GM23338 (cell line): ENCODE measurements around the gene TBX6. TPM values are rescaled to one million over a fixed set of nuclear protein-coding genes. Genes with fewer than 3 reads are reported as not detected.

ENCODE experiments used
- CREB1 ChIP-seq: fragments of 250-450 bp; sonication (Bioruptor Pico); IDR thresholded peaks from 2 replicates; pipeline ENCODE4 v1.5.0; 2020; ENCODE audit warnings: low read depth, mild to moderate bottlenecking, moderate library complexity
- CTCF ChIP-seq, 2 experiments: fragments of 200-600 bp in 1 of 2; sonication (generic) in 1 of 2; conservative IDR thresholded peaks; 2 replicates each; pipeline versions ENCODE4 v1.5.1 to v1.6.1; 2016 to 2017; ENCODE audit warnings: antibody characterized with exemption in 2 of 2, low read depth in 2 of 2, mild to moderate bottlenecking in 2 of 2, moderate library complexity in 1 of 2
- ETS1 ChIP-seq: IDR thresholded peaks from 2 replicates; pipeline ENCODE4 v1.6.1; 2016; ENCODE audit warnings: antibody characterized with exemption
- EZH2phosphoT487 ChIP-seq: fragments of 200-600 bp; sonication (generic); IDR thresholded peaks from one replicate; pipeline ENCODE4 v1.8.1; 2018; ENCODE audit warnings: antibody characterized with exemption; ENCODE audit not compliant: unreplicated experiment
- NANOG ChIP-seq: IDR thresholded peaks from 2 replicates; pipeline ENCODE4 v1.6.1; 2016; ENCODE audit warnings: antibody characterized with exemption, borderline replicate concordance
- ZNF114 ChIP-seq: fragments of 250-450 bp; sonication (Bioruptor Pico); IDR thresholded peaks from 2 replicates; pipeline ENCODE4 v1.5.0; 2020; ENCODE audit warnings: mild to moderate bottlenecking, moderate library complexity
- ZNF462 ChIP-seq: fragments of 250-450 bp; sonication (Bioruptor Pico); IDR thresholded peaks from 2 replicates; pipeline ENCODE4 v1.5.0; 2020; ENCODE audit warnings: mild to moderate bottlenecking, moderate library complexity
- polyA plus RNA-seq: library from polyadenylated mRNA; unstranded; fragments of >200 nt; fragmentation: Nextera tagmentation; extraction: Ambion mirVana; gene quantifications from 2 replicates; pipeline ENCODE4 v1.2.1, GENCODE V29; 2016
- total RNA-seq: library from RNA; depleted of rRNA; stranded (reverse); fragments of >200 nt; shearing (Covaris generic); gene quantifications from 2 replicates; pipeline ENCODE4 v1.2.3, GENCODE V29; 2014

TBX6 gene
- total and polyA plus RNA-seq, 2 experiments from 2014 or later: 1.1 to 2.4 TPM

GRCh38 chr16:30060346-30060745 lies 31.4 kb downstream of the TBX6 start (continued):
- TF ChIP-seq ZNF462 (CRISPR knock-in tag): no peak
- TF ChIP-seq ZNF114 (CRISPR knock-in tag): no peak
- TF ChIP-seq CTCF (conservative IDR thresholded peaks at IDR 0.05; ENCODE audit: low read depth in 2 of 2): no peak
- TF ChIP-seq NANOG: no peak
- TF ChIP-seq ETS1: no peak
- TF ChIP-seq CREB1 (CRISPR knock-in tag): no peak
- TF ChIP-seq EZH2phosphoT487: no peak
